GM23338 (cell line): ENCODE measurements around the gene AIP. TPM values are rescaled to one million over a fixed set of nuclear protein-coding genes. Genes with fewer than 3 reads are reported as not detected.

Source experiments
- ATAC-seq: fragments of 200-7000 bp; cut with Tn5 transposase; 3 replicates; pipeline ENCODE4 v1.9.1; 2020
- DNase-seq: peaks from one replicate; pipeline ENCODE4 v3.0.0-alpha.2; 2015; ENCODE audit warnings: low spot score
- H2AFZ ChIP-seq: fragments of 200-600 bp; sonication (generic); 2 replicates; pipeline ENCODE4 v1.8.0; 2016; ENCODE audit warnings: antibody characterized with exemption, mild to moderate bottlenecking, moderate library complexity
- H3F3A ChIP-seq: fragments of 200-600 bp; sonication (generic); replicated peaks from 2 replicates; pipeline ENCODE4 v1.8.0; 2017; ENCODE audit warnings: antibody characterized with exemption, mixed run types, low read depth
- H3K27ac ChIP-seq: fragments of 200-600 bp; sonication (generic); 2 replicates; pipeline ENCODE4 v1.6.1; 2016; ENCODE audit warnings: low read depth
- H3K27me3 ChIP-seq: fragments of 200-600 bp; sonication (generic); 2 replicates; pipeline ENCODE4 v1.8.0; 2016; ENCODE audit warnings: mild to moderate bottlenecking, mixed run types, moderate library complexity; ENCODE audit not compliant: insufficient read depth
- H3K36me3 ChIP-seq: fragments of 200-600 bp; sonication (generic); 2 replicates; pipeline ENCODE4 v1.8.0; 2016; ENCODE audit warnings: mild to moderate bottlenecking; ENCODE audit not compliant: insufficient read depth
- H3K4me1 ChIP-seq: fragments of 200-600 bp; sonication (generic); 2 replicates; pipeline ENCODE4 v1.8.0; 2016; ENCODE audit warnings: mild to moderate bottlenecking, moderate library complexity; ENCODE audit not compliant: insufficient read depth
- H3K4me2 ChIP-seq: fragments of 200-600 bp; sonication (generic); 2 replicates; pipeline ENCODE4 v1.7.1; 2017; ENCODE audit warnings: mixed run types
- H3K4me3 ChIP-seq: fragments of 200-600 bp; sonication (generic); 2 replicates; pipeline ENCODE4 v1.6.1; 2016; ENCODE audit warnings: mixed run types
- H3K79me2 ChIP-seq: fragments of 200-600 bp; sonication (generic); replicated peaks from 2 replicates; pipeline ENCODE4 v1.8.0; 2017; ENCODE audit warnings: mild to moderate bottlenecking; ENCODE audit not compliant: insufficient read depth
- H3K9me2 ChIP-seq: fragments of 200-600 bp; sonication (generic); 2 replicates; pipeline ENCODE4 v1.8.0; 2017; ENCODE audit not compliant: insufficient read depth
- H4K20me1 ChIP-seq: fragments of 200-600 bp; sonication (generic); replicated peaks from 2 replicates; pipeline ENCODE4 v1.8.0; 2017; ENCODE audit warnings: mild to moderate bottlenecking; ENCODE audit not compliant: insufficient read depth
- H3K27ac Mint-ChIP-seq: 2 replicates; pipeline ENCODE4 v1.8.0; 2020; ENCODE audit warnings: inconsistent platforms, mild to moderate bottlenecking, moderate library complexity, mixed read lengths
- H3K27me3 Mint-ChIP-seq: 3 replicates; pipeline ENCODE4 v1.8.0; 2022; ENCODE audit warnings: low read depth, mild to moderate bottlenecking, moderate library complexity, mixed read lengths, inconsistent platforms; ENCODE audit not compliant: insufficient read depth, poor library complexity
- H3K36me3 Mint-ChIP-seq: 3 replicates; pipeline ENCODE4 v1.8.0; 2021; ENCODE audit warnings: low read depth, mild to moderate bottlenecking, inconsistent platforms, moderate library complexity, mixed read lengths
- H3K4me1 Mint-ChIP-seq: 3 replicates; pipeline ENCODE4 v1.8.0; 2020; ENCODE audit warnings: mild to moderate bottlenecking, inconsistent platforms, mixed read lengths
- H3K4me3 Mint-ChIP-seq: 3 replicates; pipeline ENCODE4 v1.8.0; 2021; ENCODE audit warnings: moderate library complexity, mild to moderate bottlenecking, inconsistent platforms, mixed read lengths
- H3K9me3 Mint-ChIP-seq: 3 replicates; pipeline ENCODE4 v1.8.0; 2020; ENCODE audit warnings: moderate library complexity, mild to moderate bottlenecking, inconsistent platforms, mixed read lengths
- CREB1 ChIP-seq: fragments of 250-450 bp; sonication (Bioruptor Pico); IDR thresholded peaks from 2 replicates; pipeline ENCODE4 v1.5.0; 2020; ENCODE audit warnings: low read depth, mild to moderate bottlenecking, moderate library complexity
- CTCF ChIP-seq, 2 experiments: fragments of 200-600 bp in 1 of 2; sonication (generic) in 1 of 2; conservative IDR thresholded peaks; 2 replicates each; pipeline versions ENCODE4 v1.5.1 to v1.6.1; 2016 to 2017; ENCODE audit warnings: antibody characterized with exemption in 2 of 2, low read depth in 2 of 2, mild to moderate bottlenecking in 2 of 2, moderate library complexity in 1 of 2
- EZH2 ChIP-seq: fragments of 200-600 bp; sonication (generic); IDR thresholded peaks from one replicate; pipeline ENCODE4 v1.8.0; 2017; ENCODE audit warnings: antibody characterized with exemption, mild to moderate bottlenecking, low read depth; ENCODE audit not compliant: unreplicated experiment
- EZH2phosphoT487 ChIP-seq: fragments of 200-600 bp; sonication (generic); IDR thresholded peaks from one replicate; pipeline ENCODE4 v1.8.1; 2018; ENCODE audit warnings: antibody characterized with exemption; ENCODE audit not compliant: unreplicated experiment
- POLR2AphosphoS5 ChIP-seq: IDR thresholded peaks from 2 replicates; pipeline ENCODE4 v1.6.1; 2016; ENCODE audit warnings: antibody characterized with exemption, low read depth
- REST ChIP-seq: IDR thresholded peaks from one replicate; pipeline ENCODE4 v1.6.1; 2018; ENCODE audit warnings: antibody characterized with exemption; ENCODE audit not compliant: unreplicated experiment
- STAT1 ChIP-seq: IDR thresholded peaks from one replicate; pipeline ENCODE4 v1.6.1; 2016; ENCODE audit warnings: antibody characterized with exemption; ENCODE audit not compliant: unreplicated experiment
- ZNF331 ChIP-seq: fragments of 250-450 bp; sonication (Bioruptor Pico); IDR thresholded peaks from 2 replicates; pipeline ENCODE4 v1.5.0; 2020; ENCODE audit warnings: low read depth, mild to moderate bottlenecking, moderate library complexity
- polyA plus RNA-seq: library from polyadenylated mRNA; unstranded; fragments of >200 nt; fragmentation: Nextera tagmentation; extraction: Ambion mirVana; gene quantifications from 2 replicates; pipeline ENCODE4 v1.2.1, GENCODE V29; 2016
- total RNA-seq: library from RNA; depleted of rRNA; stranded (reverse); fragments of >200 nt; shearing (Covaris generic); gene quantifications from 2 replicates; pipeline ENCODE4 v1.2.3, GENCODE V29; 2014
- TF ChIP-seq, protein P1 (sequence below): IDR thresholded peaks from 2 replicates; pipeline ENCODE4 v1.6.1; 2016; ENCODE audit warnings: antibody characterized with exemption

AIP gene
- total and polyA plus RNA-seq, 2 experiments from 2014 or later, result 29.1 to 32.1 TPM

DNA sequence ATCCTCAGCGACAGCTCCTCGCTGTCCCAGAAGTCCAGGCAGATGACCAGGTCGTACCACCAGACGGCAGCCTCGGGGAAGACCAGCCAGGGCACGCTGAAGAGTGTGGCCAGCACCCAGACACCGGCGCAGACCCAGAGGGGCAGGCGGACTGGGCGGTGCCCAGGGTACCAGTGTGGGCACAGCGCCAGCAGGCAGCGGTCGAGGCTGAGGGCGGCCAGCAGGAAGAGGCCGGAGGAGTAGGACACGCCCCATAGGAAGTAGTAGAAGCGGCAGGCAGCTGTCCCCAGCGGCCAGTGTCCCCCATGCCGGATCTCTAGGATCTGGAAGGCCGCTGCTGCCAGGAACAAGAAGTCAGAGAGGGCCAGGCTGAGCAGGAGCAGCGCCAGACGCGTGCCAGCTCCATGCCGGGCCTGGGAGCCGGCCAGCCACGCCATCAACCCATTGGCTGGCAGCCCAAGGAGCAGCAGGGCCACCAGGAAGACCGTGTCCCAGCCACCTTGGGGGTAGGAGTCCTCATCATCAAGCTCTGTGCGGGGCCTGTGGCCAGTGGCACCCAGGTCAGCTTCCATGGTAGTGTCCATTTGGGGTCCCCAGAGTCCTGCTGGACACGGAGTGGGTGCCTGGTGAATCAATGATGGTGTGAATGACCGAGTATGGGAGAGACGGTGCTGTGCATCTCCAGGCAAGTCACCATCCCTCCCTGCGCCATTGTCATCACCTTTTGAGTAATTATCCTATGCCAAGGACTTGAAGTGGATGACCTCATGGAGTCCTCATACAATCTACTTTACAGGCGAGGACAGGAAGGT is 30.5 kb upstream of the AIP start, which contains the start of gene GPR152:
Gene GPR152, minus strand, starts transcription at position 589 of the 812 bp plus-strand sequence. Its CDS starts 5 bp downstream, at position 584.
- no peak within 1 kb of the TSS for H3K27ac Mint-ChIP-seq
- ATAC-seq, result no peak
- H3K79me2 ChIP-seq, result no peaks in the 10 kb centered on the region
- no peaks in the 10 kb centered on the region for H3K9me3 Mint-ChIP-seq
- no peaks in the 10 kb centered on the region for H3K36me3 Mint-ChIP-seq
- H3K36me3 ChIP-seq, result no peaks in the 10 kb centered on the region
- H3K4me2 ChIP-seq, result no peak within 1 kb of the TSS
- H3K27me3 Mint-ChIP-seq, result peaks cover 14% of the 10 kb centered on the region
- H3K4me1 ChIP-seq, result no peaks in the 10 kb centered on the region
- no peak for TF ChIP-seq REST
- no peak for TF ChIP-seq EZH2
- no peak for TF ChIP-seq ZNF331 (CRISPR knock-in tag)
- no peak for TF ChIP-seq EZH2phosphoT487
- no peak for TF ChIP-seq STAT1
- TF ChIP-seq CTCF (conservative IDR thresholded peaks at IDR 0.05; ENCODE audit: low read depth in 2 of 2), result no peak
- TF ChIP-seq CREB1 (CRISPR knock-in tag), result no peak
- TF ChIP-seq, protein P1, sequence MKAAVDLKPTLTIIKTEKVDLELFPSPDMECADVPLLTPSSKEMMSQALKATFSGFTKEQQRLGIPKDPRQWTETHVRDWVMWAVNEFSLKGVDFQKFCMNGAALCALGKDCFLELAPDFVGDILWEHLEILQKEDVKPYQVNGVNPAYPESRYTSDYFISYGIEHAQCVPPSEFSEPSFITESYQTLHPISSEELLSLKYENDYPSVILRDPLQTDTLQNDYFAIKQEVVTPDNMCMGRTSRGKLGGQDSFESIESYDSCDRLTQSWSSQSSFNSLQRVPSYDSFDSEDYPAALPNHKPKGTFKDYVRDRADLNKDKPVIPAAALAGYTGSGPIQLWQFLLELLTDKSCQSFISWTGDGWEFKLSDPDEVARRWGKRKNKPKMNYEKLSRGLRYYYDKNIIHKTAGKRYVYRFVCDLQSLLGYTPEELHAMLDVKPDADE, result no peak
- TF ChIP-seq POLR2AphosphoS5, result no peak
- no peak for DNase-seq
- no peaks in the 10 kb centered on the region for H3K9me2 ChIP-seq
- no peak within 1 kb of the TSS for H3K4me3 ChIP-seq
- no peak within 1 kb of the TSS for H3K27ac ChIP-seq
- no peaks in the 10 kb centered on the region for H3F3A ChIP-seq
- H3K27me3 ChIP-seq, result no peaks in the 10 kb centered on the region
- no peak within 1 kb of the TSS for H2AFZ ChIP-seq
- no peak within 1 kb of the TSS for H3K4me3 Mint-ChIP-seq
- H4K20me1 ChIP-seq, result no peaks in the 10 kb centered on the region
- no peaks in the 10 kb centered on the region for H3K4me1 Mint-ChIP-seq
